Activated CD4-positive, alpha-beta T cell treated with anti-CD3 and anti-CD28 coated beads for 48 hours (primary cell): ENCODE results near the gene KTN1.

Experiments used
- DNase-seq: peaks from one replicate; pipeline ENCODE4 v3.0.0-alpha.2; 2020

KTN1 gene

DNA sequence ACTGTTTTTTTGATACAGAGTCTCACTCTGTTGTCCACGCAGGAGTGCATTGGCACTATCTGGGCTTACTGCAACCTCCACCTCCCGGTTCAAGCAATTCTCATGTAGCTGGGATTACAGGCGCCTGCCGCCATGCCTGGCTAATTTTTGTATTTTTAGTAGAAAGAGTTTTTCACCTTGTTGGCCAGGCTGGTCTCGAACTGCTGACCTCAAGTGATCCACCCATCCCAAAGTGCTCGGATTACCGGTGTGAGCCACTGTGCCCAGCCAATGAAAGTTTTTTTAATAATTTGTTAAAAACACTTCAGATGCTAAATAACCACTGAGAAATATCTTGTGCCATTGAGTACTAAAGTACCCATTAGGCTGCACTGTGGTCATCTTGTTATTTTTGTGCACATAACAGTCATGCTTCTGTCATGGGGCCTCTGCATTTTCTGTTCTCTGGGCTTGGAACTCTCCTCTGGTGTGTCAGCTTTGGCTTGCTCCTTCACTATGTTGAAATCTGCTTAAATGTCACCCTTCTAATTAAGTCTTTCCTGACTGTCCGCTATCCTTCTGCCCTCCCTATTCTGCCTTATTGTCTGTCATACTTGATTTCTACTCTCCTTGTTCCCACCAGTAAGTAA lies 105.1 kb downstream of the KTN1 start:
- no peak for DNase-seq

DNA sequence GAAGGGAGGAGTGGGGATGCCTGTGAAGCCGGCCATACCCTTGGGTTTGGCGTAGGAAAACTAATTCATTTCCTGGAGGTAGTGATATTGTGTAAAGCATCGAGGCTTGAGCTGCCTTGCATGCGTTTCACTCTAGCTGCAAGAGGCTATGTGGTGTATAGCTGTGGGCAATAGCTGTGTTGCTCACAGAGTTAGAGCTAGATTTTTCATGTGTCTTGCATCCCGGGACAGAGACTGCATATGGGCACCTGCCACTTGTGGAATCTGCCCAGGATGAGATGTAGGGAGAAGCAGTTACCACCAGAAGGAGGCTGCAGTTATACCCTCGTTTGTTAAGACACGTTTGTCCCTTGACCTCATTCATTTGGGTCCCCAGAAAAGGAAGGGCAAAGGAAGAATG lies 106.7 kb downstream of the KTN1 start:
- no peak for DNase-seq

DNA sequence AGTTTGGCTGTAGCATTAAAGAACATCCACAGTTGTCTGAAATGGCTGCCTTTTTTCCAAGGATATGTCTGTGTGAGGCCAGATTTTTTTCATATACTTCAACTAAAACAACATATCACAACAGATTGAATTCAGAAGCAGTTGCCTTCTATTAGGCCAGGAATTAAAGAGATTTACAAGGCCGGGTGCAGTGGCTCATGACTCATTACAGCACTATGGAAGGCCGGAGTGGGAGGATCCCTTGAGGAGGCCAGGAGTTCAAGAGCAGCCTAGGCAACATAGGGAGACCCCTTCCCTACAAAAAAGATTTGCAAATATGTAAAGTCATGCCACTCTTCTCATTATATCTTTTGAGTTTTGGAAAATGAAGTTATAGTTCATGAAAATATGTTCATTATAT lies 108.6 kb downstream of the KTN1 start:
- DNase-seq: no peak

DNA sequence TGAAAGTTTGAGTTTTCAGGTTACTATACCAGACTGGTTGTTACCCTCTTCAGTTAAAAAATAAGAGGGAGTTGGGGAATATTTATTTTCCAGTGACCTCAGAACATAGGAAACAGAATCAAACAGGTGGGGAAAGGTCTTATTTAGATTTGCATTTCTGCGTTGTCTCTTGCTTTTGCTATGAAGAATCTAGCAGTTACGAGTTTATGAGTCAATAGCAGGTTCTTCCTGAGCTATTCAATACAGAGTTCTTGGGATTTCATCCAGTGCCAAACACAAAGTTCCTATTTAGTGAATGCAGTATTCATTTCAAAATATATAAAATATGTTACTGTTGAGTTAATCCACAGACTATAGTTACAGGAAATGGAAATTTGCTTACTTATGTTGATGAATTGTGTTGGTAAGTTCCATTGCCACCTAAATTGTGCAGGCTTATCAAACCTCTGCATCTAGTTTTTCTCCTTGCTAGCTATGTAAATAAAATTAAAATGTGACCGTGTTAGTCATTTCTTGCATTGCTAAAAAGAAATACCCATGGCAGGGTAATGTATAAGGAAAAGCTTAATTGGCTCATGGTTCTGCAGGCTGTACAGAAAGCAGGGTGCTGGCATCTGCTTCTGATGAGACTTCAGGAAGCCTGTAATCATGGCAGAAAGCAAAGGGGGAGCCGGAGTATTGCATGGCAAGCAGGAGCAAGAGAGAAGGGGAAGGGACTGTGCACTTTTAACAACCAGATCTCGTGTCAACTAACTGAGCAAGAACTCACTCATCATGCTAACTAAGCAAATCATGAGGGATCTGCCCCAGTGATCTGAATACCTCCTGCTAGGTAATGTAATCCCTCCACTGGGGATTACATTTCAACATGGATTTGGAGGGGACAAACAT lies 110.2 kb downstream of the KTN1 start:
- no peak for DNase-seq

DNA sequence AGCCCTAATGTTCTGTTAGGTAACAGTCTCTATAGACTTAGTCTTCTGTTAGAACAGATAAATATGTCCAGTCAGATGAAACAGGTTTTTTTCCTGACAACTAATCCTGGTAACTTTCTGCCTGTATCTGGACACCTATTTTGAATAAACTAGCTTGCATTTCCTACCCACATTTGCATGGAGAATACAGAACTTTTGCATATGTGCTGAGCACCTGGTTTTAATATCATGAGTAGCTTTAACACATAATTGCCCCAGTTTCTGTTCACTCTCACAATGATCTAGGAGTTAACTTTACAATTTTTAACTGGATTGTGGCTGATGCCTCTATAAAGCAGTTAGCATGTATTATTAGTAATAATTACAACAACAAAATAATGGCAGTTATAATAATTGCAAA lies 111.7 kb downstream of the KTN1 start:
- no peak for DNase-seq

DNA sequence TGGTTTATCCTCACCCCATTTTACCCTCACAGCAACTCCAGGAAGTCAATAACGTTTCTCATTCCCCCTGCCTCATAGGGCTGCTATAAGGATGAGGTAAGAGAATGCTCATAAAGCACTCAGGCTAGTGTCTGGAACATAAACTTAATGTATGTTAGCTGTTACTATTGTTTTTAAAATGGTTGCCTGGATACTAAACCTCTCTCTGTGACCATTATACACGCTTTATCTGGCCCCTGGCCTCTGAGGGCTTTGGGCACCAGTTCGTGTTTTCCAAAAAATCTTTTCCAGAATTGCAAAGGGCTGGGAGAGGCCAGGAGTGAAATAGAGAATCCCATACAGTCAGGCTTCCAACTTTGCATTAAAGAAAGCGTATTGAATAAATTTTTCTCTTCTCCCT lies 113.9 kb downstream of the KTN1 start:
- DNase-seq: no peak

DNA sequence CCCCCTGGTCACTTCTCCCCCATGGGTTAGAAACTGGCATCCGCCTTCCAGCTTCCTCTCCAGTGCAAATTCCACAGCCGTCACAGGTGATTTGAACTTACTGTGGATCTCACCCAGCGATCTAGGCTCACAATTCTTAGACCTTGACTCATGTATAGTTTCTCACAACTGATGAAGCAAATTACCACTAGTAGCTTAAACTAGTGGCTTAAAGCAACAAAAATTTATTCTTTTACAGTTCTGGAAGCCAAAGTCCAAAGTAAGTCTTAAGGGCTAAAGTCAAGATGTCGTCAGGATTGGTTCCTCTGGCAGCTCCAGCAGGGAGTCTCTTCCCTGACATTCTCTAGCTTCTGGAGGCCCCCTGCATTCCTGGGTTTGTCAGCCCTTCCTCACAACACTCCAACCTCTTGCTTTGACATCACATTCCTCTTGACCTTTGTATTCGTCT lies 117.4 kb downstream of the KTN1 start:
- DNase-seq: no peak

DNA sequence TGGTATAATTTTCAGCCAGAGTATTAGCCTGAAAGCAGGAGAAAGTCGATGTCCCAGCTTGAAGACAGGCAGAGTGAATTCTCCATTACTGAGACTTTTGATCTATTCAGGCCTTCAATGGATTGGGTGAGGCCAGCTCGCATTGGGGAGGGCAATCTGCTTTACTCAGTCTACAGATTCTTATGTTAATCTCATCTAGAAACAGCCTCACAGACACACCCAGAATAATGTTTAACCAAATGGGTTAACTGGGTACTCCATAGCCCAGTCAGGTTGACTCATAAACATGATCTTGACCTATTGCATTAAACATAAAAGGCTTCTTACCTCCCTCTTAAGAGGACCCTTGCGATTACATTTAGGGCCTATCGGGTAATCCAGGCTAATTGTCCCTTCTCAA lies 118.0 kb downstream of the KTN1 start:
- no peak for DNase-seq

DNA sequence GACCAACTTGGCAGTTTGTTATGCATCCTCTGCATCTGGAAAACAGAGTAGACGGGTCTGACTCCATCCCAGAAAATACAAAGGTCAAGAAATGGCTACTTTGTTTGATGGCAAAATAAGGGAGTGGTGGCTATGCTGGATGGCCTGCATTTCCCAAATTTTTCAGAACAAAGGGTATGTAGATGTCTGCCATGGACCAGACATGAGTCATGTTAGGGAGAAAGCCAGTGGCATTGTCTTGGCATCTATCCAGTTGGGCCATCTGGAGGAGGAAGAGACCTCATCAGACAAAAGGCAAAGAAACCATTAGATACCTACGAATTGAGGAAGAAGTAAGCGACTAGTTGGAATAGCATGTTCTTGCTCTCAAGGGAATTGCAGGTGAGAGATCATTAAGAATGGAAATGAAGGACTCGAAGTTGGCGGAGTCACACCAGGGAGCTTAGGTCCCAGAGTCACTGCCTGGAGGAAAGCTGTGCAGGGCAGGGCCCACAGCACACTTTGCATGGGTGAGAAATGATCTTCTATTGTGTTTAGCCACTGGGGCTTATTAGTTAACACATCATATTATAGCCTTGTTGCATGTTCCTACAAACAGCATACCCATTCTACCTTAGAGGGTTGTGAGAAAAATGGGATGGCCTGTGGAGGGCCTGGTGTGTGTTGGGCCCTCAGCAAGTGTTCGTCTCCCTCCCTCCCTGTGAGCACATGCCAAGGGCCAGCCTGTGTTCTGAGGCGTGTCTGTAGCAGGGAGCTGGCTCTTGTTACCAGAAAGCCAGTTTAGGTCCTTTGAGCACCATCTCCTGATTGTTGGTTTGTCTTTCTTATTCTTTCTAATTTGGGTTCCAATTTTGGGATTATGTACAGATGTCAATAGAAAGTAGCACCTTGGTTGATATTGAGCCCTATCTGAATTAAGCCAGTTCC lies 119.4 kb downstream of the KTN1 start:
- DNase-seq: no peak

DNA sequence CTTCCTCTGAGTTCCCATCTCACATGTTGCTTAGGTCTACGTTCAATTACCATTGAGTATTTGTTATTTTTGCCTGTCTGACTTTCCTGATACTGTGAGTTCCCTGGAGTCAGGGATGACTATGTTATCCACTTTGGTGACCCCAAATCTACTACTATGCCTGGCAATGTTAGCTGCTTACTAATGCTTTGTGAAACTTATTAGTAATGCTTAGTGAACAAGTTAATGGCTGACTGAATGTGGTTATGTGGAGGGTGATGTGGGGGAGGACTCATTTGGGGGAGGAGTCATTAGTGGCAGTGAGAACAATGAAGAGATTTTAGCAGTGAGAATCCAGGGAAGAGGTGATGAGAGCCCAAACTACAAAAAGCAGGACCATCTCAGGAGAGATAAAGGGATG lies 121.6 kb downstream of the KTN1 start:
- DNase-seq: no peak

DNA sequence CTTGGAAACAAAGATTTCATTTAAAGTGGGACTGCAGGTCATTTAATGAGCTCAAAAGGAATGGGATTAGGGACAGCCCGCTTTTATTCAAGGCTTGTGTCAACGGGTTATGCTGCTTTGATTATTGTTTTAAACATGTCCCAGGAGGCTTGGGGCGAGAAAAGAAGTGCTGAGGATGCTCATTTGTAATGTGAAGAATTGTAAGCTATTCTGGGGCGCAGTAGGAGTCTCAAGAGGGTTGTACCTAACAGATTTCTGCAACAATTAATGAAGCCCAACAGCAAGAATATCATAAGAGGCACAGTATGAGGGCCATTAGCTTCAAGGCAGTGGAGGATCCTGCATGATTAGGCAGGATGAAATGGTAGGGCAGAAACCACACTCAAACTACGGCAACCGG lies 122.5 kb downstream of the KTN1 start:
- no peak for DNase-seq

DNA sequence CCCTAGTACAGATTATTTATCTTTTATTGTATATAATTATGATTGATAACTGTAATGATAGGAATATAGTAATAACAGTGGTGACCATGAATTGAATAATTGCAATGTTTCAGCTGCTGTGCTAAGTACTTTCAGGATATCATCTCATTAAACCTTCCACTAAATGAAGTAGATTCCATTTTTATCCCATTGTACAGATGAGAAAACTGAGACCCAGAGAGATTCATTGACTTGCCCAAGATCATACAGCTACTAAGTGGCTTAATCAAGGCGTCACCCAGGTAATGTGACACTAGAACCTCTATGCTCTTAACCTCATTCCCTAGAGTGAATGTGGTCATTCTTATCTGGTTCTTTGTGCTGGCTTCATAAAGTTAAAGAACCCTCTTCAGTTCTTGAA lies 124.6 kb downstream of the KTN1 start:
- DNase-seq: no peak

DNA sequence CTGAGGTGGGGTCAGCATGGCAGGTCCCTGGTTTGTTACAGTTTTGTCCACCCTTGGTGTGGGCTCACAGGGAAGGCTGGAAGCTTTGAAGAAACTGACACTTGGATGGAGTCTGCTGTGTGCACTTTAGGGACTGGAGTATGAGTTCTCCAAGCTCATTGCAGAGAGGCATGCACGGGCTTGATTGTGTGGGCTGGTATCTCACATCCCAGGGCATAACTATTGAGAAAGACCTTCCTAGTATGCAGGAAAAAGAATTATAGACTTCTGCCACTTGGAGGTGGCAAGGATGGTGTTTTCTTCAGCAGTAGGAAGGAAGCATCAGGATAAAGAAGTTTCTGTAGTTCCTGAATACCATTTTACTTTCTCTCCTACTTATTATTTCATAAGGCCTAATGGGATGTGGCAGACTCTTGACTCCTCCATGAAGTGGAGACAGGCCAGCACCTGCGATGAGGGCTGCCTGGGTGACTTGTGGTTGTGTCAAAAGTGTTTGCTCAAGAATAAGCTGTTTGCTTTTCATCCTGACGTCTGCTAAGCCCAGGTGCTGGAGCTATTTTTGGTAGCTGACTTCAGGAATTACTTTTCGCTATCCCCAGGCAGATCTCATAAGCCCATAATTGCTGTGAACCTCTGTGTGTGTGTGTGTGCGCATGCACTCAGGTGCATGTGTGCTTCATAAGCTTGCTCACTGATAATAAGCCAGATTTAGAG lies 125.8 kb downstream of the KTN1 start:
- DNase-seq: no peak

DNA sequence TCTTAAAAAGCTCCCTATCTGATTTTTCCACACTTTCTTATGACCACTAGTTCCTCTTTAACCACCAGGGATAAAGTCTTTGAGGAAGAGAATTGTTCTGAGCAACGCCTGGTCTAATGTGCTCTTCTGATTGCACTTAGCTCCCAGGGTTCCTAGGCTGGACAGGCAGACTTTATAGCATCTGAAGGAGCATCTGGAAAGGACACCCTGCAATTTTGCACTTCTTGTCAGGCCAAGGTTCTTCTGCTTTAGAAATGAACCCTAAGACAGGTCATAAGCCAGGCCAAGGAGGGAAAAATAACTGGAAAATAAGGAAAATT lies 126.3 kb downstream of the KTN1 start:
- DNase-seq: no peak

DNA sequence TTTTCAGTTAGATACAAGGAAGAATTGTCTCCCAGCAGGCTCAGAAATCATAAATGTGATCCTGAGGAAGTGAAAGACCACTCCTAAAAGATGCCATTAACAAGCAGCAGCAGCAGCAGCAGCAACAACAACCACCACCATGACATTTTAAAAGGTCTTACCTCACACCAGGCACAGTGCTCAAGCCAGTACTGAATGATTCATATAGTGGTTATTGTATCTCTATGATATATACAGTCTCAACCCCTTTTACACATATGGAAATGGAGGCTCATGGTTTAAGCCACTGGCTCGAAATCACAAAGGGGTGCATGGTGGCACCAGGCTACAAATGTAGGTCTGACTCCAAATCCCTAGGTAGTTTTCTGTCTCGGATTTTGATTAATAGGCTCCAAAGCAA lies 126.9 kb downstream of the KTN1 start:
- no peak for DNase-seq

DNA sequence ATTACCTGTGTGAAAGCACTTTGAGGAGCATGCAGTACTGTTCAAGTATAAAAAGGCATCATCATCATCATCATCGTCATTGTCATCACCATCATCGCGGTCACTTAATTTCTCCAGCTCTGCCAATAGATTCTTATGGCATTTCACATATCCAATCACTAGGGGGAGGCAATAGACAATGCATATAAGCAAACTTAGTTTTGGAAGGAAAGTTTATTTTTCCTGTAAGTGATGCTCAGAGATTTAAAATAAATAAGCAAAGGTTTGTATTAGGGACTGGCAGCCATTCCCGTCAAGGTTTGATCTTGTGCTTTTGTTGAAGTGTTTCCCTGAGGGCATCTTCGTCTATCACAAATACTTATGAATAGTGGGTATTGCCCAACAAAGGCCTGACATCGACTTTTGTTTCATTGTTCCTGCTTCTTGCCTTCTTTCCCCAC lies 127.4 kb downstream of the KTN1 start:
- no peak for DNase-seq

DNA sequence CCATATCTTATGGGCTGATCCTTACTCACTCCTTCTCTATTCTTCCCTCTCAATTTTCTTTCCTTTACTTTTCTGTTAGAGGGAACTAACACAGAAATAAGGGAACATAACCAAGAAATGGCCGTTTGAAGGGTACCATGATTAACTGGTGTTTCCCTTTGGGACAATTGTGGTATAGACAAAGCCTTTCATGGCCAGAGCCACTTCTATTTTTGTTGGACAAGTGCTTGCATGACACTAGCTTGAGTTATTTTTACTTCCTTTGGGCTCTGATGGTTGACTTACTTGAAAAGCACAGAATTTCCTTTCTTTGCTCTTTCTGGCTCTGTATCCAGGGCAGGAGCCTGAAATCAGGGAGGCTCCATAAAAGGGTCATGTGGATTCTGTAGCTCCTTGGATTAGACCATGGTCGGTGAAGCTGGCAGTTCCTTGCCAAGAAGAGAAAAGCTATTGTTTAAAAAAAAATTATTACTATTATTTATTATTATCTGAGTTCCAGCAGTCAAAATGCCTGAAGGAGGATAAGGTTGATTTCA lies 130.6 kb downstream of the KTN1 start:
- no peak for DNase-seq

DNA sequence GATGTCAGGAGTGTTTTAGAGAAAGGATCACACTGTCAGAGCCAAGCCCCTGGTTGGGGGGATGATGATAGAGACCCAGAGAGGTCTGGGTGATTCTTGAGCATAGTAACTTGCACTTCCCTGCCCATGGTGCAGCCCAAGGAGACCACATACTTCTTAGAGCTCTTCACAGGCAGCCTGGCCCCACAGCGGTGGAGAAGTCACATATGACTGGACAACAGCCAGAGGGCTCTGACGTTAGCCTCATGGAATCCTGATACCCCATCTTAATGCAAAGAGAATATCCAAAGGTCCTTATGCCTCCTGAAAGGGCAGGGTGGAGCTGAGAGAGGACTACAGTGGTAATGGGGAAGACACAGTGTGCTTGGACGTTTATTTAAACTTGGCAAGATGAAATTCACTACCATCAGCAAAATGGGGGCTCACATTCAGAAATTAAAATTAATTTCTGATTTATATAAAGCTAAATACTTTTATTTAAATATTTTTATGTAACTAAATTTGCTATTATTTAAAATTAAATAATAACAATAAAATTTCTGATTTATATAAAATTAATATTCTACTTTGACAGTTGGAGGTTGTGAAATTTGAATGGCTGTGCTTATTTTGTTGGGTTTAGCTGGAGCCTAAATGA lies 131.3 kb downstream of the KTN1 start:
- no peak for DNase-seq

DNA sequence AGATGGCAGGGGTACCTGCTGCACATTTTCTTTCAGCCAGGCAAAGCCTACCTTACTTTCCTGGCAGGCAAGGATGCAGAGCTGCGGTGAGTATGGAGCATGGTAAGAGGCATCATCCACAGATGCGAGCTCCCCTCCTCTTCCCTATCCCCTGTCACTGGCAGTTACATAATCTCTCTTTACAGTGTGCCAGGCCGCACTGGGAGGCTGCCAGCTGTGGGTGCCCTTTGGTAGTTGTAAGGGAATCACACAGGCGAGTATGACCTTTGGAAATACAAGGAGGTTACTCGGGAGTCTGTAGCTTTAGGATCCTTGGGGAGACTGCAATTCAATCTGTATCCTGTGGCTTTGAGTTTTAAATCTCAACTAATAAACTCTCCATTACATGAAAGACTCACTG lies 132.5 kb downstream of the KTN1 start:
- DNase-seq: no peak

DNA sequence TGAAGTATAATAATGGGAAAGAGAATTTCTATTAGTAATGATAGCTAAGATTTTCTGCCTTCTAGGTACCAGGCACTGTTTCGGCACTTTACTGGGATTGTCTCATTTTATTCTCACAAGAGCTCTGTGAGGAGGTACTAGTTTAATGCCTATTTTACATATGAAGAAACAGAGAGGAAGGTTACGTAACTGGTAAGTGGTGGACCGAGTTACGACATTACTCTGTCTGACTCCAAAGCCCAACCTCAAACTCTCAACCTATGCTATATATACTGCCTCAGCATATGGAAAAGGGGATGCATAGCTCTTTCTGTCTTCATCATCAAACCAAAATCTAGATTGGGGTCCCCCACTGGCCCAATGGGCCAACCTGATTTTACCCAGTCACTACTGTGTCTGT lies 133.5 kb downstream of the KTN1 start:
- no peak for DNase-seq

DNA sequence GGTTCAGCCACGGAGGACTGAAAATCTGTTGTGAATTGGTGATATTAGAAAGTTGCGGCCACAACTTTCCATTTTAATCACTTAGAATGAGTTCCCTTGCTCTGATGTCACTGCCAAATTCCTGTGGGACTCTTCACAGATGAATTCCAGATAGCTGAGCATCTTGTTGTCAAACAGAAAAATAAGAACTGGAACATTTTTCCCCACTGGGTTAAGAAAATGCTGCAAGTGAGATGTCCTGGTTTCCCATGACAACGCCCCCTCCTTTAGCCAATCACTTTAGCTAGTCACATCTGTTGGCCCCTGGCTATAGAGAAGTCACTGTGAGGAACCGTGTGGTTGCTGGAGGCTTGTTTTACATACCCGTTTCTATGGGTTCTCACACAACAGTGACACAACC lies 135.9 kb downstream of the KTN1 start:
- DNase-seq: no peak

DNA sequence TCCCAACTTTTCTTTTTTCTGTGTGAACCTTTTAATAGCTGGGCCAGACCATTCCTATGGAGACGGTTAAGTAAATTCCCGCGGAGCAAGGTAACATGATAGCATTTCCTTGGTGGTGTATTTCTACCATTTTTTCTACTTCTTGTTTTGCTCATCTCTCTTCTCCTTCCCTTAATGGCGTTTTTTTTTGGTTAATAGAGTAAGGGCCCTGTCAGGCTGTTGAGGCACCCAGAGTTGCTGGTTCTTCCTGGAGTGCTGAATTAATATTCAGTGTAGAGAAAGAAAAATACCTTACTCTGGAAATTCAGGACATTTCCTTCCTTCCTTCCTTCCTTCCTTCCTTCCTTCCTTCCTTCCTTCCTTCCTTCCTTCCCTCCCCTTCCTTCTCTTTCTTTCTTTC lies 137.6 kb downstream of the KTN1 start:
- DNase-seq: no peak
